Keratinocyte (primary cell): ENCODE data around the gene IL10RA.

ENCODE experiments used
- CTCF ChIP-seq, 3 experiments: IDR thresholded peaks in 1 of 3; conservative IDR thresholded peaks in 1 of 3; optimal IDR thresholded peaks in 1 of 3; 2 replicates in 2 of 3; 3 replicates in 1 of 3; pipeline versions ENCODE3 to v1.5.1; 2011; ENCODE audit warnings: low read length in 3 of 3, mild to moderate bottlenecking in 3 of 3, moderate library complexity in 2 of 3, control low read depth in 1 of 3, inconsistent platforms in 1 of 3; ENCODE audit not compliant: insufficient read depth in 2 of 3; ENCODE audit errors: extremely low read depth in 1 of 3
- EZH2 ChIP-seq: IDR thresholded peaks from one replicate; pipeline ENCODE4 v1.6.1; 2012; ENCODE audit warnings: inconsistent platforms, mild to moderate bottlenecking, low read length, moderate library complexity

GRCh38 chr11:118028626-118029025 is 42.4 kb downstream of the IL10RA start:
- TF ChIP-seq CTCF (optimal IDR thresholded peaks at IDR 0.05 in 1 of 3, IDR thresholded peaks at IDR 0.05 in 1 of 3, conservative IDR thresholded peaks at IDR 0.05 in 1 of 3; ENCODE audit: extremely low read depth in 1 of 3, insufficient read depth in 2 of 3, low read length in 3 of 3) (no peak), EZH2 (no peak)
